ENCODE measurements around the gene LCP2. TPM values are rescaled to one million over a fixed set of nuclear protein-coding genes. Genes with fewer than 3 reads are reported as not detected.

LCP2 gene
- polyA plus RNA-seq, 4 donors: 2.9 to 14.1 (median 7.8) TPM

- WGBS, 3 donors: 54 to 70% (median 62%) methylated on average over 6 of the region's 6 CpGs
- no peak for FAIRE-seq
- DNase-seq: no peak
- H3K4me1 ChIP-seq (ENCODE audit: control insufficient read depth in 3 of 3, insufficient read depth in 2 of 3, low read depth in 1 of 3, low read length in 2 of 3): no peaks in the 10 kb centered on the region
- no peaks in the 10 kb centered on the region for H3K9me3 ChIP-seq (ENCODE audit: control insufficient read depth in 2 of 2, insufficient read depth in 1 of 2, low read depth in 1 of 2, low read length in 1 of 2)
- no peaks in the 10 kb centered on the region for H3K27me3 ChIP-seq (ENCODE audit: control insufficient read depth in 3 of 3, insufficient read depth in 3 of 3, low read length in 3 of 3)
- no peak overlapping the region for H3K27ac ChIP-seq (ENCODE audit: low read depth in 1 of 3, low read length in 2 of 3)
- H3K36me3 ChIP-seq (ENCODE audit: control insufficient read depth in 3 of 3, insufficient read depth in 2 of 3, low read depth in 1 of 3, low read length in 3 of 3): no peaks in the 10 kb centered on the region
- no peak overlapping the region for H3K4me3 ChIP-seq (ENCODE audit: low read depth in 1 of 3, low read length in 3 of 3)
Observed at GRCh38 chr5:170313344-170313743, 15.8 kb upstream of the LCP2 start.

- H3K27ac ChIP-seq (ENCODE audit: low read depth in 1 of 3, low read length in 2 of 3): peak overlapping the region in 1 of 3 donors; percentile 61
- WGBS, 3 donors: 40 to 61% (median 43%) methylated on average over 3 of the region's 3 CpGs
Observed at GRCh38 chr5:170312666-170313065, 15.1 kb upstream of the LCP2 start.

GRCh38 chr5:170312301-170312595, 14.7 kb upstream of the LCP2 start:
- H3K36me3 ChIP-seq (ENCODE audit: control insufficient read depth in 3 of 3, insufficient read depth in 2 of 3, low read depth in 1 of 3, low read length in 3 of 3): no peaks in the 10 kb centered on the region
- DNase-seq (no peak), FAIRE-seq (no peak)
- H3K27ac ChIP-seq (ENCODE audit: low read depth in 1 of 3, low read length in 2 of 3): peak overlapping the region in 1 of 3 donors; percentile 61
- no peaks in the 10 kb centered on the region for H3K4me1 ChIP-seq (ENCODE audit: control insufficient read depth in 3 of 3, insufficient read depth in 2 of 3, low read depth in 1 of 3, low read length in 2 of 3)
- H3K27me3 ChIP-seq (ENCODE audit: control insufficient read depth in 3 of 3, insufficient read depth in 3 of 3, low read length in 3 of 3): no peaks in the 10 kb centered on the region
- no peak overlapping the region for H3K4me3 ChIP-seq (ENCODE audit: low read depth in 1 of 3, low read length in 3 of 3)
- H3K9me3 ChIP-seq (ENCODE audit: control insufficient read depth in 2 of 2, insufficient read depth in 1 of 2, low read depth in 1 of 2, low read length in 1 of 2): no peaks in the 10 kb centered on the region
- WGBS, 3 donors: 86 to 92% (median 87%) methylated on average over 5 of the region's 5 CpGs

More at GRCh38 chr5:170312666-170313065, 15.1 kb upstream of the LCP2 start:
- no peak for FAIRE-seq
- no peaks in the 10 kb centered on the region for H3K9me3 ChIP-seq (ENCODE audit: control insufficient read depth in 2 of 2, insufficient read depth in 1 of 2, low read depth in 1 of 2, low read length in 1 of 2)
- no peaks in the 10 kb centered on the region for H3K36me3 ChIP-seq (ENCODE audit: control insufficient read depth in 3 of 3, insufficient read depth in 2 of 3, low read depth in 1 of 3, low read length in 3 of 3)
- H3K4me1 ChIP-seq (ENCODE audit: control insufficient read depth in 3 of 3, insufficient read depth in 2 of 3, low read depth in 1 of 3, low read length in 2 of 3): no peaks in the 10 kb centered on the region
- DNase-seq: peak; percentile 14
- no peaks in the 10 kb centered on the region for H3K27me3 ChIP-seq (ENCODE audit: control insufficient read depth in 3 of 3, insufficient read depth in 3 of 3, low read length in 3 of 3)
- H3K4me3 ChIP-seq (ENCODE audit: low read depth in 1 of 3, low read length in 3 of 3): no peak overlapping the region

- Histone ChIP-seq H3K4me3 (ENCODE audit: low read depth in 1 of 3, low read length in 3 of 3) (no peak overlapping the region), H3K4me1 (ENCODE audit: control insufficient read depth in 3 of 3, insufficient read depth in 2 of 3, low read depth in 1 of 3, low read length in 2 of 3) (no peaks in the 10 kb centered on the region), H3K9me3 (ENCODE audit: control insufficient read depth in 2 of 2, insufficient read depth in 1 of 2, low read depth in 1 of 2, low read length in 1 of 2) (peaks cover 0 to 3% of the 10 kb centered on the region in 2 donors), H3K27me3 (ENCODE audit: control insufficient read depth in 3 of 3, insufficient read depth in 3 of 3, low read length in 3 of 3) (no peaks in the 10 kb centered on the region), H3K36me3 (ENCODE audit: control insufficient read depth in 3 of 3, insufficient read depth in 2 of 3, low read depth in 1 of 3, low read length in 3 of 3) (no peaks in the 10 kb centered on the region), H3K27ac (ENCODE audit: low read depth in 1 of 3, low read length in 2 of 3) (peak overlapping the region in 1 of 3 donors; percentile 61)
- DNase-seq (no peak), FAIRE-seq (no peak)
- 47 to 70% (median 65%) methylated on average over 7 of the region's 7 CpGs for WGBS, 3 donors
Observed at GRCh38 chr5:170311511-170312300, 14.1 kb upstream of the LCP2 start.

GRCh38 chr5:170310256-170310926, 12.8 kb upstream of the LCP2 start:
- no peak for FAIRE-seq
- 68 to 74% (median 69%) methylated on average over 5 of the region's 5 CpGs for WGBS, 3 donors
- no peak overlapping the region for H3K4me3 ChIP-seq (ENCODE audit: low read depth in 1 of 3, low read length in 3 of 3)
- H3K27me3 ChIP-seq (ENCODE audit: control insufficient read depth in 3 of 3, insufficient read depth in 3 of 3, low read length in 3 of 3): no peaks in the 10 kb centered on the region
- no peak for DNase-seq
- no peak overlapping the region for H3K27ac ChIP-seq (ENCODE audit: low read depth in 1 of 3, low read length in 2 of 3)
- peaks cover 0 to 3% of the 10 kb centered on the region in 2 donors for H3K9me3 ChIP-seq (ENCODE audit: control insufficient read depth in 2 of 2, insufficient read depth in 1 of 2, low read depth in 1 of 2, low read length in 1 of 2)
- no peaks in the 10 kb centered on the region for H3K4me1 ChIP-seq (ENCODE audit: control insufficient read depth in 3 of 3, insufficient read depth in 2 of 3, low read depth in 1 of 3, low read length in 2 of 3)
- H3K36me3 ChIP-seq (ENCODE audit: control insufficient read depth in 3 of 3, insufficient read depth in 2 of 3, low read depth in 1 of 3, low read length in 3 of 3): no peaks in the 10 kb centered on the region

GRCh38 chr5:170308686-170309085, 11.1 kb upstream of the LCP2 start:
- no peaks in the 10 kb centered on the region for H3K36me3 ChIP-seq (ENCODE audit: control insufficient read depth in 3 of 3, insufficient read depth in 2 of 3, low read depth in 1 of 3, low read length in 3 of 3)
- H3K27me3 ChIP-seq (ENCODE audit: control insufficient read depth in 3 of 3, insufficient read depth in 3 of 3, low read length in 3 of 3): no peaks in the 10 kb centered on the region
- no peak overlapping the region for H3K4me3 ChIP-seq (ENCODE audit: low read depth in 1 of 3, low read length in 3 of 3)
- no peaks in the 10 kb centered on the region for H3K4me1 ChIP-seq (ENCODE audit: control insufficient read depth in 3 of 3, insufficient read depth in 2 of 3, low read depth in 1 of 3, low read length in 2 of 3)
- peak overlapping the region in 1 of 3 donors; percentile 80 for H3K27ac ChIP-seq (ENCODE audit: low read depth in 1 of 3, low read length in 2 of 3)
- peaks cover 0 to 3% of the 10 kb centered on the region in 2 donors for H3K9me3 ChIP-seq (ENCODE audit: control insufficient read depth in 2 of 2, insufficient read depth in 1 of 2, low read depth in 1 of 2, low read length in 1 of 2)
- 79 to 87% (median 81%) methylated on average over 2 of the region's 2 CpGs for WGBS, 3 donors
- DNase-seq (no peak), FAIRE-seq (no peak)

- Histone ChIP-seq H3K27me3 (ENCODE audit: control insufficient read depth in 3 of 3, insufficient read depth in 3 of 3, low read length in 3 of 3) (no peaks in the 10 kb centered on the region), H3K9me3 (ENCODE audit: control insufficient read depth in 2 of 2, insufficient read depth in 1 of 2, low read depth in 1 of 2, low read length in 1 of 2) (peaks cover 0 to 3% of the 10 kb centered on the region in 2 donors), H3K36me3 (ENCODE audit: control insufficient read depth in 3 of 3, insufficient read depth in 2 of 3, low read depth in 1 of 3, low read length in 3 of 3) (no peaks in the 10 kb centered on the region), H3K4me1 (ENCODE audit: control insufficient read depth in 3 of 3, insufficient read depth in 2 of 3, low read depth in 1 of 3, low read length in 2 of 3) (peaks cover 0 to 4% (median 0%) of the 10 kb centered on the region in 3 donors), H3K27ac (ENCODE audit: low read depth in 1 of 3, low read length in 2 of 3) (peak overlapping the region in 1 of 3 donors; percentile 80), H3K4me3 (ENCODE audit: low read depth in 1 of 3, low read length in 3 of 3) (no peak overlapping the region)
- DNase-seq: peak; percentile 14 to 39
- WGBS, 3 donors: 61% methylated on average over 15 of the region's 15 CpGs
- FAIRE-seq: no peak
Observed at GRCh38 chr5:170307575-170308465, 10.2 kb upstream of the LCP2 start.

GRCh38 chr5:170306381-170306831, 8.8 kb upstream of the LCP2 start:
- 26 to 44% (median 36%) methylated on average over 5 of the region's 5 CpGs for whole genome bisulfite sequencing, 3 donors
- H3K27me3 ChIP-seq (ENCODE audit: control insufficient read depth in 3 of 3, insufficient read depth in 3 of 3, low read length in 3 of 3): peaks cover 0 to 2% (median 0%) of the 10 kb centered on the region in 3 donors
- no peaks in the 10 kb centered on the region for H3K36me3 ChIP-seq (ENCODE audit: control insufficient read depth in 3 of 3, insufficient read depth in 2 of 3, low read depth in 1 of 3, low read length in 3 of 3)
- peak overlapping the region in 1 of 3 donors; percentile 18 for H3K27ac ChIP-seq (ENCODE audit: low read depth in 1 of 3, low read length in 2 of 3)
- peaks cover 0 to 3% of the 10 kb centered on the region in 2 donors for H3K9me3 ChIP-seq (ENCODE audit: control insufficient read depth in 2 of 2, insufficient read depth in 1 of 2, low read depth in 1 of 2, low read length in 1 of 2)
- no peak for DNase-seq
- no peak for FAIRE-seq
- peaks cover 0 to 7% (median 0%) of the 10 kb centered on the region in 3 donors for H3K4me1 ChIP-seq (ENCODE audit: control insufficient read depth in 3 of 3, insufficient read depth in 2 of 3, low read depth in 1 of 3, low read length in 2 of 3)
- H3K4me3 ChIP-seq (ENCODE audit: low read depth in 1 of 3, low read length in 3 of 3): no peak overlapping the region
